HG02973 (cell line): ENCODE results near the gene PPP1R14C.
"Not testable (repeated sequence)": the region's sequence is repeated elsewhere in the genome, so short reads cannot be mapped to it uniquely, and the experiment has no call there.

Experiments
- ATAC-seq: cut with Tn5 transposase; IDR thresholded peaks from one replicate; pipeline ENCODE4 v1.9.1; 2021; ENCODE audit warnings: moderate library complexity; ENCODE audit not compliant: unreplicated experiment

The PPP1R14C gene

GRCh38 chr6:150211700-150212511, 69.1 kb downstream of the PPP1R14C start:
- no peak for ATAC-seq

GRCh38 chr6:150212778-150213177, 69.9 kb downstream of the PPP1R14C start:
- no peak for ATAC-seq

GRCh38 chr6:150213301-150213700, 70.5 kb downstream of the PPP1R14C start:
- ATAC-seq, result no peak

GRCh38 chr6:150214310-150214709, 71.5 kb downstream of the PPP1R14C start:
- ATAC-seq, result no peak

- no peak for ATAC-seq
These were observed 78.0 kb downstream of the PPP1R14C start for GRCh38 chr6:150220634-150221551.

GRCh38 chr6:150224820-150225219, 82.0 kb downstream of the PPP1R14C start:
- ATAC-seq, result no peak

GRCh38 chr6:150227281-150227680, 84.4 kb downstream of the PPP1R14C start:
- no peak for ATAC-seq

GRCh38 chr6:150228072-150228733, 85.4 kb downstream of the PPP1R14C start:
- ATAC-seq, result no peak

- ATAC-seq, result no peak
These were observed 86.8 kb downstream of the PPP1R14C start for GRCh38 chr6:150229436-150230163.

GRCh38 chr6:150230164-150230561, 87.3 kb downstream of the PPP1R14C start:
- no peak for ATAC-seq

- ATAC-seq, result no peak
These were observed 88.1 kb downstream of the PPP1R14C start for GRCh38 chr6:150230832-150231524.

GRCh38 chr6:150231525-150231850, 88.6 kb downstream of the PPP1R14C start:
- ATAC-seq, result no peak

GRCh38 chr6:150233843-150234269, 91.0 kb downstream of the PPP1R14C start:
- ATAC-seq, result no peak

- no peak for ATAC-seq
These were observed 92.4 kb downstream of the PPP1R14C start for GRCh38 chr6:150235218-150235617.

- no peak for ATAC-seq
These were observed 93.3 kb downstream of the PPP1R14C start for GRCh38 chr6:150236114-150236513.

GRCh38 chr6:150236544-150236943, 93.7 kb downstream of the PPP1R14C start:
- ATAC-seq, result no peak

- no peak for ATAC-seq
These were observed 94.8 kb downstream of the PPP1R14C start for GRCh38 chr6:150237626-150238025.

- ATAC-seq, result no peak
These were observed 95.5 kb downstream of the PPP1R14C start for GRCh38 chr6:150238336-150238741.

GRCh38 chr6:150238846-150239407, 96.1 kb downstream of the PPP1R14C start:
- no peak for ATAC-seq

- not testable (repeated sequence) for ATAC-seq
These were observed 98.9 kb downstream of the PPP1R14C start for GRCh38 chr6:150241756-150242155.
